Epidermal melanocyte (primary cell): ENCODE results near the gene RHAG.

Source experiments
- DNase-seq: peaks from one replicate; pipeline ENCODE4 v3.0.0; 2011; ENCODE audit warnings: low spot score; ENCODE audit not compliant: insufficient read length

Gene RHAG

GRCh38 chr6:49565261-49565660, 71.4 kb downstream of the RHAG start:
- DNase-seq, result no peak

- DNase-seq, result no peak
These were observed 72.1 kb downstream of the RHAG start for GRCh38 chr6:49564552-49564951.

GRCh38 chr6:49563006-49563886, 73.4 kb downstream of the RHAG start:
- no peak for DNase-seq

- DNase-seq, result no peak
These were observed 78.4 kb downstream of the RHAG start for GRCh38 chr6:49558238-49558637.

GRCh38 chr6:49557177-49557576, 79.5 kb downstream of the RHAG start:
- no peak for DNase-seq

GRCh38 chr6:49556429-49556837, 80.2 kb downstream of the RHAG start:
- DNase-seq, result no peak

- no peak for DNase-seq
These were observed 80.7 kb downstream of the RHAG start for GRCh38 chr6:49555951-49556350.
